HEK293 (cell line): Measurements from ENCODE around the gene ZEB2.

ENCODE experiments used
- SALL2 ChIP-seq: fragments of 450-650 bp; formaldehyde crosslinking; IDR thresholded peaks from 2 replicates; pipeline ENCODE4 v1.5.0; 2017; ENCODE audit warnings: missing biosample characterization, mild to moderate bottlenecking, missing genetic modification characterization, borderline replicate concordance
- TF ChIP-seq, protein P1 (sequence below): fragments of 450-650 bp; formaldehyde crosslinking; IDR thresholded peaks from 2 replicates; pipeline ENCODE4 v1.5.1; 2016; ENCODE audit warnings: missing biosample characterization, missing genetic modification characterization

DNA sequence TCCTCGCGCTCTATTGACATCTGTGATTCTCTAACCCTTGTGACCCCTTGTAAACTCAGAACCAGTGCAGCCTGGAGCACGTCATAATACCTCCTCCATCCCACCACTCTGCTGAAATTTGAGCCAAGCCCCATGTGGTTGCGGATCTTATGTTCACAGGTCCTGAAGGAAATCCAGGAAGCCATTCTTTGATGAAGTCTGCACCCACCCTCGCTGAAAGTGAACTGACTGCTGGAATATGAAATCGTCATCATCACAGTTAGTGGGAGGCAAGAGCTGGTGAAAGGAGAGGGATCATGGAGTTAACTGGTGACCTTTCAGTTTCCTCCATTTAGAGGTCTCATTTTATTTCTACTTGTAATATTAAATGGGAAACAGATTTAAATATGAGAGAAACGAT is 21.6 kb downstream of the ZEB2 start:
- TF ChIP-seq, protein P1, sequence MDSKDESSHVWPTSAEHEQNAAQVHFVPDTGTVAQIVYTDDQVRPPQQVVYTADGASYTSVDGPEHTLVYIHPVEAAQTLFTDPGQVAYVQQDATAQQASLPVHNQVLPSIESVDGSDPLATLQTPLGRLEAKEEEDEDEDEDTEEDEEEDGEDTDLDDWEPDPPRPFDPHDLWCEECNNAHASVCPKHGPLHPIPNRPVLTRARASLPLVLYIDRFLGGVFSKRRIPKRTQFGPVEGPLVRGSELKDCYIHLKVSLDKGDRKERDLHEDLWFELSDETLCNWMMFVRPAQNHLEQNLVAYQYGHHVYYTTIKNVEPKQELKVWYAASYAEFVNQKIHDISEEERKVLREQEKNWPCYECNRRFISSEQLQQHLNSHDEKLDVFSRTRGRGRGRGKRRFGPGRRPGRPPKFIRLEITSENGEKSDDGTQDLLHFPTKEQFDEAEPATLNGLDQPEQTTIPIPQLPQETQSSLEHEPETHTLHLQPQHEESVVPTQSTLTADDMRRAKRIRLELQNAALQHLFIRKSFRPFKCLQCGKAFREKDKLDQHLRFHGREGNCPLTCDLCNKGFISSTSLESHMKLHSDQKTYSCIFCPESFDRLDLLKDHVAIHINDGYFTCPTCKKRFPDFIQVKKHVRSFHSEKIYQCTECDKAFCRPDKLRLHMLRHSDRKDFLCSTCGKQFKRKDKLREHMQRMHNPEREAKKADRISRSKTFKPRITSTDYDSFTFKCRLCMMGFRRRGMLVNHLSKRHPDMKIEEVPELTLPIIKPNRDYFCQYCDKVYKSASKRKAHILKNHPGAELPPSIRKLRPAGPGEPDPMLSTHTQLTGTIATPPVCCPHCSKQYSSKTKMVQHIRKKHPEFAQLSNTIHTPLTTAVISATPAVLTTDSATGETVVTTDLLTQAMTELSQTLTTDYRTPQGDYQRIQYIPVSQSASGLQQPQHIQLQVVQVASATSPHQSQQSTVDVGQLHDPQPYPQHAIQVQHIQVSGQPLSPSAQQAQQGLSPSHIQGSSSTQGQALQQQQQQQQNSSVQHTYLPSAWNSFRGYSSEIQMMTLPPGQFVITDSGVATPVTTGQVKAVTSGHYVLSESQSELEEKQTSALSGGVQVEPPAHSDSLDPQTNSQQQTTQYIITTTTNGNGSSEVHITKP (tag by site-specific recombination) = no peak
- TF ChIP-seq SALL2 (tag by site-specific recombination) = no peak
